Nephron (organoid): Measurements from ENCODE around the gene NANOS3.

Experiments
- H3K27ac Mint-ChIP-seq, 3 experiments: 2 replicates each; pipeline ENCODE4 v1.8.0; 2020; ENCODE audit warnings: mixed read lengths in 3 of 3, mild to moderate bottlenecking in 2 of 3, moderate library complexity in 1 of 3
- H3K27me3 Mint-ChIP-seq: 2 replicates; pipeline ENCODE4 v1.8.0; 2021; ENCODE audit warnings: low read depth, mild to moderate bottlenecking, moderate library complexity, mixed read lengths
- H3K36me3 Mint-ChIP-seq: 2 replicates; pipeline ENCODE4 v1.8.0; 2020; ENCODE audit warnings: low read depth, mixed read lengths
- H3K4me1 Mint-ChIP-seq: 2 replicates; pipeline ENCODE4 v1.8.0; 2020; ENCODE audit warnings: mixed read lengths
- H3K4me3 Mint-ChIP-seq, 3 experiments: 2 replicates each; pipeline ENCODE4 v1.8.0; 2020; ENCODE audit warnings: mild to moderate bottlenecking in 3 of 3, mixed read lengths in 3 of 3, moderate library complexity in 2 of 3
- H3K9me3 Mint-ChIP-seq: 2 replicates; pipeline ENCODE4 v1.8.0; 2020; ENCODE audit warnings: mixed read lengths
- TF ChIP-seq, protein P1 (sequence below), 3 experiments: fragments of 200-600 bp; sonication (generic); IDR thresholded peaks; one replicate each; pipeline ENCODE4 v1.5.0; 2021; ENCODE audit warnings: antibody characterized with exemption in 3 of 3; ENCODE audit not compliant: unreplicated experiment in 3 of 3

The NANOS3 gene

DNA sequence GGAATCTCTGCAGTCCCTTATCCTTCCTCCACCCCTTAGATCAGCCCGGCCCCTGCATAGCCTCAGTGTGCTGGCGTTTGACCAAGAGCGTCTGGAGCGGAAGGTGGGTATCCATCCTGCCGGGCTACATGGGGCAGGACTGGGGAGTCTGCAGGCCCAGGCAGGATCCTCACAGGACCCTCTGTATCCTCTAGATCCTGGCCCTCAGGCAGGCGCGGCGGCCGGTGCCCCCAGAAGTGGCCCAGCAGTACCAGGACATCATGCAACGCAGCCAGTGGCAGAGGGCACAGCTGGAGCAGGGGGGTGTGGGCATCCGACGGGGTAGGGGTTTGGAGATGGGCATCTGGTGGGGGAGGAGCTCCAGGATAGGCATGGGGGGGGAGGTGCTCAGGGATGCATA lies 52.4 kb downstream of the NANOS3 start:
- H3K36me3 Mint-ChIP-seq: peaks cover 27% of the 10 kb centered on the region
- H3K27me3 Mint-ChIP-seq: no peaks in the 10 kb centered on the region
- H3K4me3 Mint-ChIP-seq: no peak overlapping the region
- TF ChIP-seq, protein P1, sequence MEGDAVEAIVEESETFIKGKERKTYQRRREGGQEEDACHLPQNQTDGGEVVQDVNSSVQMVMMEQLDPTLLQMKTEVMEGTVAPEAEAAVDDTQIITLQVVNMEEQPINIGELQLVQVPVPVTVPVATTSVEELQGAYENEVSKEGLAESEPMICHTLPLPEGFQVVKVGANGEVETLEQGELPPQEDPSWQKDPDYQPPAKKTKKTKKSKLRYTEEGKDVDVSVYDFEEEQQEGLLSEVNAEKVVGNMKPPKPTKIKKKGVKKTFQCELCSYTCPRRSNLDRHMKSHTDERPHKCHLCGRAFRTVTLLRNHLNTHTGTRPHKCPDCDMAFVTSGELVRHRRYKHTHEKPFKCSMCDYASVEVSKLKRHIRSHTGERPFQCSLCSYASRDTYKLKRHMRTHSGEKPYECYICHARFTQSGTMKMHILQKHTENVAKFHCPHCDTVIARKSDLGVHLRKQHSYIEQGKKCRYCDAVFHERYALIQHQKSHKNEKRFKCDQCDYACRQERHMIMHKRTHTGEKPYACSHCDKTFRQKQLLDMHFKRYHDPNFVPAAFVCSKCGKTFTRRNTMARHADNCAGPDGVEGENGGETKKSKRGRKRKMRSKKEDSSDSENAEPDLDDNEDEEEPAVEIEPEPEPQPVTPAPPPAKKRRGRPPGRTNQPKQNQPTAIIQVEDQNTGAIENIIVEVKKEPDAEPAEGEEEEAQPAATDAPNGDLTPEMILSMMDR (IDR thresholded peaks at IDR 0.05; ENCODE audit: unreplicated experiment in 3 of 3): no peak
- no peaks in the 10 kb centered on the region for H3K9me3 Mint-ChIP-seq
- H3K4me1 Mint-ChIP-seq: no peaks in the 10 kb centered on the region
- H3K27ac Mint-ChIP-seq: no peak overlapping the region

DNA sequence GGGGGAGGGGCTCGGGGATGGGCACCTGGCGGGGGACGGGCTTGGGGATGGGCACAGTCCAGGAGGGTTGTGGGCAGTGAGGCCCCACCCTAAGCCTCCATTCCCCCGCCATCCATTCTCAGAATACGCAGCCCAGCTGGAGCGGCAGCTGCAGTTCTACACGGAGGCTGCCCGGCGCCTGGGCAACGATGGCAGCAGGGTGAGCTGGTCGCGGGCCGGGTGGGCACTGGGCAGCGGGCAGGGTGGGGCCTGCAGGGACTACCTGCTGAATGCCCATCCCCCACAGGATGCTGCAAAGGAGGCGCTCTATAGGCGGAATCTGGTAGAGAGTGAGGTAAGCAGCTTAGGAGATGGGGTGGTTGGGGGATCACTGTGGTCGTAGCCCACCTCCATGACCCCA lies 53.0 kb downstream of the NANOS3 start:
- peaks cover 22% of the 10 kb centered on the region for H3K36me3 Mint-ChIP-seq
- peaks cover 4% of the 10 kb centered on the region for H3K4me1 Mint-ChIP-seq
- TF ChIP-seq, protein P1 (IDR thresholded peaks at IDR 0.05; ENCODE audit: unreplicated experiment in 3 of 3): no peak
- no peaks in the 10 kb centered on the region for H3K27me3 Mint-ChIP-seq
- H3K4me3 Mint-ChIP-seq: no peak overlapping the region
- H3K9me3 Mint-ChIP-seq: no peaks in the 10 kb centered on the region
- no peak overlapping the region for H3K27ac Mint-ChIP-seq
